22Rv1 (cell line): Measurements from ENCODE around the gene RASA3.

ENCODE experiments used
- ZFX ChIP-seq: fragments of 450-650 bp; IDR thresholded peaks from 2 replicates; pipeline ENCODE4 v1.6.1; 2017; ENCODE audit warnings: antibody characterized with exemption, borderline replicate concordance
- TF ChIP-seq, protein P1 (sequence below): fragments of 450-650 bp; IDR thresholded peaks from 2 replicates; pipeline ENCODE4 v1.5.1; 2017; ENCODE audit warnings: mild to moderate bottlenecking

DNA sequence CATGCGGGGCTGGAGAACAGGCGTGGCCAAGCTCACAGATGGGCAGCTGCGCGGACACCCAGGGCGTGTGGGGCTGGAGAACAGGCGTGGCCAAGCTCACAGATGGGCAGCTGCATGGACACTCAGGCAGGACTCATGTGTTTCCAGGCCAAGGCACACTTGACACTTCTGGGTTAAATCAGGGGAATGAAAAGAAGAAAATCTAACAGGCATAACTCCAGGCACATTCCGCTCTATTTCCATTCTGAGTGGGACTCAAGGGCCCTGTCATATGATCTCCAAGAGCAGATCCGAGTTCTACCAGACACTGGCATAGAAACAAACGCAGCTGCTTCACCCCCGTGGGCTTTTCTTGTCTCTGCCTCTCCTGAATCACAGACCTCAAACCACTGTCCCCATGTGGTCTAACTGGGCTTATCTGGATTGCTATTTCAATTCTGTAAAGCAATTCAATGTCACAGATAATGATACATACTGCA lies 141.2 kb downstream of the RASA3 start:
- TF ChIP-seq, protein P1, sequence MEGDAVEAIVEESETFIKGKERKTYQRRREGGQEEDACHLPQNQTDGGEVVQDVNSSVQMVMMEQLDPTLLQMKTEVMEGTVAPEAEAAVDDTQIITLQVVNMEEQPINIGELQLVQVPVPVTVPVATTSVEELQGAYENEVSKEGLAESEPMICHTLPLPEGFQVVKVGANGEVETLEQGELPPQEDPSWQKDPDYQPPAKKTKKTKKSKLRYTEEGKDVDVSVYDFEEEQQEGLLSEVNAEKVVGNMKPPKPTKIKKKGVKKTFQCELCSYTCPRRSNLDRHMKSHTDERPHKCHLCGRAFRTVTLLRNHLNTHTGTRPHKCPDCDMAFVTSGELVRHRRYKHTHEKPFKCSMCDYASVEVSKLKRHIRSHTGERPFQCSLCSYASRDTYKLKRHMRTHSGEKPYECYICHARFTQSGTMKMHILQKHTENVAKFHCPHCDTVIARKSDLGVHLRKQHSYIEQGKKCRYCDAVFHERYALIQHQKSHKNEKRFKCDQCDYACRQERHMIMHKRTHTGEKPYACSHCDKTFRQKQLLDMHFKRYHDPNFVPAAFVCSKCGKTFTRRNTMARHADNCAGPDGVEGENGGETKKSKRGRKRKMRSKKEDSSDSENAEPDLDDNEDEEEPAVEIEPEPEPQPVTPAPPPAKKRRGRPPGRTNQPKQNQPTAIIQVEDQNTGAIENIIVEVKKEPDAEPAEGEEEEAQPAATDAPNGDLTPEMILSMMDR = no peak
- TF ChIP-seq ZFX = no peak
